Nucleus accumbens (tissue), 56 donors: ENCODE data around the gene RNF207.

Source experiments
- DNase-seq, 56 donors: peaks; one replicate each; lab custom pipeline; 2025; lab: John Stamatoyannopoulos, UW

Gene RNF207

GRCh38 chr1:6222636-6223035 lies 16.7 kb downstream of the RNF207 start:
- no peak for DNase-seq

- DNase-seq, result no peak
Measured at GRCh38 chr1:6223617-6224016, 17.7 kb downstream of the RNF207 start.

GRCh38 chr1:6224718-6225117 lies 18.8 kb downstream of the RNF207 start:
- DNase-seq, result no peak

DNA sequence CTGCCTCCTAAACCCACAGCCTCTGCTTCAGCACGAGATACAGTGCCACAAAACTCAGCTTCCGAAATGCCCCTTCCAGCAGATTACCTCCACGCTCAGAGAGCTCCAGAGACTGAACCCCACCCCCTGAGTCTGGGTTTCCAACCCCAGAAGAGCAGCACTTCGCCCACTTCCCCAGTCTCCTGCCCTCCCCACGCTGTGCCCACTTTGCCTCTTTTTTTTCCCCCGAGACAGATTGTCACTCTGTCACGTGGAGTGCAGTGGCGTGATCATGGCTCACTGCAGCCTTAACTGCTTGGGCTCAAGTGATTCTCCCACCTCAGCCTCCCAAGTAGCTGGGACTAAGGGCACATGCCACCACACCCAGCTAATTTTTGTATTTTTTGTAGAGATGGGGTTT lies 19.7 kb downstream of the RNF207 start:
- DNase-seq, result peak in 1 of 56 donors; percentile 28

GRCh38 chr1:6233376-6233775 lies 27.5 kb downstream of the RNF207 start:
- no peak for DNase-seq

GRCh38 chr1:6234502-6235295 lies 28.8 kb downstream of the RNF207 start:
- peak in 20 of 56 donors; percentile 3 to 61 (median 24) for DNase-seq

- DNase-seq, result peak in 27 of 56 donors; percentile 4 to 70 (median 45)
Measured at GRCh38 chr1:6235296-6235677, 29.4 kb downstream of the RNF207 start.

DNA sequence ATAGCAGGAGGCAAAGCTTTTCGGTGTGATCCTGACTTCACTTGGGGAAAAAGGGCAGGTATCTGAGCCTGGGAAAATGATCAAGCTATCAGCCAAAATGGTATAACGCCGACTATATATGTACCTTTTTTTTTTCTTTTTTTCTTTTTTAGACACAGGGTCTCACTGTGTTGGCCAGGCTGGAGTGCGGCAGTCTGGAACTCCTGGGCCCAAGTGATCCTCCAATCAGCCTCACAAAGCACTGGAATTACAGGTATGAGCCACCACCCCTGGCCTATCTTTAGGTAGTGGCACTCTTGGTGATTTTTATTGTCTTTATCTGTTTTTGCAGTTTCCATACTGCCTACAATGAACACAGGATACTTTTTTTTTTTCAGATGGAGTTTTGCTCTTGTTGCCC lies 31.2 kb downstream of the RNF207 start:
- DNase-seq, result no peak

GRCh38 chr1:6239213-6239752 lies 33.4 kb downstream of the RNF207 start:
- no peak for DNase-seq

- DNase-seq, result no peak
Measured at GRCh38 chr1:6239950-6240768, 34.2 kb downstream of the RNF207 start.

- DNase-seq, result no peak
Measured at GRCh38 chr1:6241107-6241886, 35.4 kb downstream of the RNF207 start.

DNA sequence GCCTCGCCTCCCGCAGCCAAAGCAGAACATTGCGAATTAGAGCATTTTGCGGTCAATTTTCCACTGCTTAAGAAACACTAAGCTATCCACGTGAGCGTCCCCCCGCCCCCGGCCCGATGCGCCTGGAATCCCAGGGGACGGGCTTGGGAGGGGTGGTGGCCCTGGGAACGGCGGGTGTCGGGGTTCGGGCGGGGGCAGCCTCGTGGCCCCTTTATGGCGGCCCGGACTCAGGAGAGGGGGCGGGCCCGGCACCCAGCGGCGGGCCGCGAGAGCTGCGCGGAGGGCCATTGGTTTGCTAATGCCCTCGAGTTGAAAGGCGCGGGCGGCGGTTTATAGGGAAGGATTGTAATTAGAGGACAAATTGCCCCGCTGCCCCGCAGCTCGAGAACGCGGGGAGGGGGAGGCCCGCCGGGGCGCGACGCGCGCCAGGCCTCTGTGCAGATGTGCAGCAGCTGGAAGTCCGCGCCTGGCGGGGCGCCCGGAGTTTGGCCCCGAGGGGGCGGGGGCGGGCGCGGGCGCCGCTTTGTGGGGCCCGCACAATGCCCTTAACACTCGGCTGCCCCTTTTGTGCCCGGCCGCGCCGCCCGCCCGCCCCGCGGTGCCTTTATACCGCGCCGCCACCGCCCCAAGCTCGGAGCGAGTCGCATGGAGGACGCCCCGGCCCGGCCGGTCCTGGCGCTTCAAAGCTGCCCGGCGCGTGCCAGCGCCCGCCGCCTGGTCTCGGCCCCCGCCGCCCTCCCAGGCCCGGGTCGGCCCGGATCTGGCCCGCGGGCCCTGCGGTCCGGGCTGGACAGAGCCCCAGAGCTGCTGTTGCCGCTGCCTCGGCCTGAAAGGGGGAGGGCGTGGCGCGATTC lies 36.2 kb downstream of the RNF207 start:
- peak in 12 of 56 donors; percentile 4 to 49 (median 18) for DNase-seq

GRCh38 chr1:6243053-6243834 lies 37.3 kb downstream of the RNF207 start:
- no peak for DNase-seq

DNA sequence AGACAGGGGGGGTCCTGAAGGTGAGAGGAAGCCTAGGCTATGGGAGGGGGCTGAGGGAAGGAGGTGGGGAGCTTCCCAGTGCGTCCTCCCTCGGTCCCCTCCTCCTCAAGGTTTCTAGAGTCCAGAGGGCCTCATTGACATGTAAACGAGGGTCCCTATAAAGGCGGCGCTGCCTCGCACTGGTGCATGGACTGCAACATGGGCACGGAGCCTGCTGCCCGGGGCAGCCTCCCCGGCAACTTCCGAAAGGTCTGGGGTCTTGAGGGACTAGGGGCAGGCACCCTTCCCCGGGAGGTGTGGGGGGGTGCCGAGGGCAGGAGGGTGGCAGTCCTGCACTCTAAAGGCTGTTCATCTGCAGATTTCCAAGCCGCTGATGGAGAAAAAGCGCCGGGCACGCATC lies 38.1 kb downstream of the RNF207 start, which contains the start of gene HES3:
Gene HES3, plus strand, starts transcription at position 187 of the 400 bp plus-strand sequence. Its CDS starts 187 bp downstream, at position 374.
- no peak for DNase-seq

DNA sequence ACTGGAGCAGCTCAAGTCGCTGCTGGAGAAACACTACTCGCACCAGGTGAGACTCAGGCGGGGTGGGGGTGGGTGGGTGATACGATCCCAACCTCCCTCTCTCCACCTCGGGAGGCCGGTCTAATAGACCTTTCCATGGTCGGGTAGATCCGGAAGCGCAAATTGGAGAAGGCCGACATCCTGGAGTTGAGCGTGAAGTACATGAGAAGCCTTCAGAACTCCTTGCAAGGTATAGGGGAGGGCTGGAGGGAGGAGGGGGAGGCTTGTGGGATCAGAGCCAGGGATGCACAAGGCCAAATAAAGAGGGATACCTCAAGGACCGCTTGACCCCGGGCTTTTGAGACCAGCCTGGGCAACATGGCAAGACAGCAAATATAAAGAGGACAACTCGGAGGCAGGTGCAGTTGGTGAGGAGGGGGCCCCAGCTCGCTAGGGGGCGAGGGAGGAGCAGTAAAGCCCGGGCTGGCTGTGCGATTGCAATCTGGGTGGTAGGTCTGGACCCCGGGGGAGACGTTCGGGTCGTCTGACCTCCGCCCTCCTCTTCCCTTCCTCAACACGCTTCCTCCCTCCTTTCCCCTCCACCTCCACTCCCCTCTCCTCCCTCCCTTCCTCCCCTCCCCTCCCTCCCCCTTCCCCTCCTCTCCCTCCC lies 38.6 kb downstream of the RNF207 start:
- no peak for DNase-seq

DNA sequence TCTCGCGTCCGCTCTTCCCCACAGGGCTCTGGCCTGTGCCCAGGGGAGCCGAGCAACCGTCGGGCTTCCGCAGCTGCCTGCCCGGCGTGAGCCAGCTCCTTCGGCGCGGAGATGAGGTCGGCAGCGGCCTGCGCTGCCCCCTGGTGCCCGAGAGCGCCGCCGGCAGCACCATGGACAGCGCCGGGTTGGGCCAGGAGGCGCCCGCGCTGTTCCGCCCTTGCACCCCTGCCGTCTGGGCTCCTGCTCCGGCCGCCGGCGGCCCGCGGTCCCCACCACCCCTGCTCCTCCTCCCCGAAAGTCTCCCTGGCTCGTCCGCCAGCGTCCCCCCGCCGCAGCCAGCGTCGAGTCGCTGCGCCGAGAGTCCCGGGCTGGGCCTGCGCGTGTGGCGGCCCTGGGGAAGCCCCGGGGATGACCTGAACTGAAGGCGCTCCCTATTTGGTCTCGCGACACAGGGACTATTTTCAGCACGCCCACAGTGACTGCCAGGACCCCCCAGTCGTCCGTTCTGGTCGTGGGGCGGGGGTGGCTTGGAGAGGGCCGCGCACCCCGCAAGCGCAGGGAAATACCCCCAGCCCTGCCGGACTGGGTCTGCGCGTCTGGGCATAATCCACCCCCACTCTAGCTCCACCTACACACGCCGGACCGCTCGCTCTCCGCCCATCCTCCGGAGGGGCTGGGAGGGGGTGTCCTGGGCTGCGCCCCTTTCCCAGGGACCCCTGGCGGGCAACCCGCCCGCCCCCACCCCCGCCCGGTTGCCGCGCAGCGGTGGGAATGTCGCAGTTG lies 39.4 kb downstream of the RNF207 start:
- DNase-seq, result peak in 37 of 56 donors; percentile 7 to 72 (median 36)

GRCh38 chr1:6245869-6246496 lies 40.1 kb downstream of the RNF207 start:
- peak in 1 of 56 donors; percentile 53 for DNase-seq
